Gastrocnemius medialis (tissue), 4 donors: ENCODE measurements around the gene RAB34. TPM values are rescaled to one million over a fixed set of nuclear protein-coding genes. Genes with fewer than 3 reads are reported as not detected.

ENCODE experiments used
- ATAC-seq, 2 donors: fragments of 150-250 bp; one replicate each; pipeline ENCODE4 v1.9.1; 2016
- DNase-seq, 2 donors: peaks; one replicate each; pipeline ENCODE4 v3.0.0-alpha.2; 2019
- H3K27ac ChIP-seq, 4 donors: fragments of 200-600 bp; sonication (generic); 1 replicate in 1 of 4; 2 replicates in 3 of 4; pipeline ENCODE4 v1.5.1; 2016 to 2018; ENCODE audit warnings: mild to moderate bottlenecking in 2 of 4, moderate library complexity in 1 of 4
- H3K27me3 ChIP-seq, 3 donors: fragments of 200-600 bp; sonication (generic) in 2 of 3; 1 replicate in 1 of 3; 2 replicates in 2 of 3; pipeline versions ENCODE4 v1.5.1 to v1.6.0; 2016 to 2019; ENCODE audit warnings: mild to moderate bottlenecking in 1 of 3, moderate library complexity in 1 of 3
- H3K36me3 ChIP-seq, 2 donors: fragments of 200-600 bp; sonication (generic) in 1 of 2; one replicate each; pipeline ENCODE4 v1.5.1; 2017 to 2018
- H3K4me1 ChIP-seq, 2 donors: fragments of 200-600 bp; sonication (generic) in 1 of 2; one replicate each; pipeline ENCODE4 v1.5.1; 2016 to 2017; ENCODE audit warnings: mild to moderate bottlenecking in 2 of 2
- H3K4me3 ChIP-seq, 4 donors: fragments of 200-600 bp; sonication (generic) in 3 of 4; 1 replicate in 1 of 4; 2 replicates in 3 of 4; pipeline ENCODE4 v1.5.1; 2016 to 2019; ENCODE audit warnings: mild to moderate bottlenecking in 2 of 4
- H3K9me3 ChIP-seq, 3 donors: fragments of 200-600 bp; sonication (generic) in 2 of 3; 1 replicate in 1 of 3; 2 replicates in 2 of 3; pipeline ENCODE4 v1.5.1; 2016 to 2019
- CTCF ChIP-seq, 5 experiments: fragments of 450-650 bp in 3 of 5; fragments of 200-600 bp in 2 of 5; sonication (generic) in 2 of 5; IDR thresholded peaks in 4 of 5; conservative IDR thresholded peaks in 1 of 5; 1 replicate in 4 of 5; 2 replicates in 1 of 5; pipeline ENCODE4 v1.5.1; 2016 to 2019; ENCODE audit warnings: antibody characterized with exemption in 5 of 5, mild to moderate bottlenecking in 3 of 5, moderate library complexity in 3 of 5
- POLR2A ChIP-seq, 2 donors: fragments of 450-650 bp; IDR thresholded peaks; one replicate each; pipeline ENCODE4 v1.6.1; 2017; ENCODE audit warnings: antibody characterized with exemption in 2 of 2, mild to moderate bottlenecking in 2 of 2, moderate library complexity in 2 of 2
- in situ Hi-C, 4 donors: fragments of 200-750 bp; cut with MboI; loops; one replicate each; pipeline versions ENCODE4 v1.15.0 to v1.8.0; 2017; ENCODE audit warnings: low sequenced_read_pairs in 4 of 4
- intact Hi-C: fragments of 100-400 bp; cut with DNase I; formaldehyde crosslinking; loops from one replicate; pipeline ENCODE4 v1.15.1; 2023; ENCODE audit warnings: low total_unique reads
- total RNA-seq, 4 donors: library from RNA; depleted of rRNA; stranded (reverse); fragments of >200 nt; gene quantifications; one replicate each; pipeline versions ENCODE4 v1.1.0 to v1.2.3, GENCODE V29; 2016

RAB34 gene
- total RNA-seq, 4 donors from 2014 or later, result 14.9 to 53.3 (median 32.7) TPM

DNA sequence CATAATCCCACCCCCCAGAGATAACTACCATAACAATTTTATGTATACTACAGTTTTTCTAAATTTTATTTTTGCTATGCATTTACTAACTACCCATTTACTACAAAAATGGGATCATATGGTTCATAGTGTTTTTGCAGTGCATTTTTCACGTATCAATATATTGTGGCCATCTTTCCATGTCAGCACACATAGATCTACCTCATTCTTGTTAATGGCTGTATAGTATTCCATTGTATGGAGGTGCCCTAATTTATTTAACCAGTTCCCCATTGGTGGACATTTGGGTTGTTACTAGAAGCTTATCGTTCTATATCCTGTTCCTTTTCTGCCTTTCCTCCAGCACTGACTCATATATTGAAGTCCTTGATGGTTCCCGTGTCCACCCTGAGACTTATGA, 28.7 kb downstream of the RAB34 start:
- no peak for ATAC-seq
- no peaks in the 10 kb centered on the region for H3K9me3 ChIP-seq
- intact Hi-C loops, result no loop called here
- no peaks in the 10 kb centered on the region for H3K4me1 ChIP-seq
- no peak overlapping the region for H3K4me3 ChIP-seq
- no peak for DNase-seq
- no peak overlapping the region for H3K27ac ChIP-seq
- no peaks in the 10 kb centered on the region for H3K27me3 ChIP-seq
- in situ Hi-C loops, result no loop called here
- H3K36me3 ChIP-seq, result peaks cover 22 to 96% of the 10 kb centered on the region in 2 donors
- TF ChIP-seq CTCF (IDR thresholded peaks at IDR 0.05 in 4 of 5, conservative IDR thresholded peaks at IDR 0.05 in 1 of 5) (no peak), POLR2A (IDR thresholded peaks at IDR 0.05) (no peak)

- ATAC-seq (no peak), DNase-seq (no peak)
- H3K27me3 ChIP-seq, result no peaks in the 10 kb centered on the region
- in situ Hi-C loops (no loop called here), intact Hi-C loops (no loop called here)
- H3K36me3 ChIP-seq, result peaks cover 22 to 96% of the 10 kb centered on the region in 2 donors
- no peak for TF ChIP-seq CTCF (IDR thresholded peaks at IDR 0.05 in 4 of 5, conservative IDR thresholded peaks at IDR 0.05 in 1 of 5)
- TF ChIP-seq POLR2A (IDR thresholded peaks at IDR 0.05), result no peak
- H3K27ac ChIP-seq, result no peak overlapping the region
- H3K4me3 ChIP-seq, result no peak overlapping the region
- no peaks in the 10 kb centered on the region for H3K9me3 ChIP-seq
- H3K4me1 ChIP-seq, result no peaks in the 10 kb centered on the region
Measured at GRCh38 chr17:28688481-28688880, 29.2 kb downstream of the RAB34 start.

- no peaks in the 10 kb centered on the region for H3K27me3 ChIP-seq
- intact Hi-C loops, result no loop called here
- H3K4me3 ChIP-seq, result no peak overlapping the region
- ATAC-seq (no peak), DNase-seq (no peak)
- H3K27ac ChIP-seq, result no peak overlapping the region
- peaks cover 29 to 100% of the 10 kb centered on the region in 2 donors for H3K36me3 ChIP-seq
- in situ Hi-C loops, result no loop called here
- TF ChIP-seq CTCF (IDR thresholded peaks at IDR 0.05 in 4 of 5, conservative IDR thresholded peaks at IDR 0.05 in 1 of 5), result no peak
- TF ChIP-seq POLR2A (IDR thresholded peaks at IDR 0.05), result no peak
- no peaks in the 10 kb centered on the region for H3K4me1 ChIP-seq
- no peaks in the 10 kb centered on the region for H3K9me3 ChIP-seq
Measured at GRCh38 chr17:28686296-28686695, 31.4 kb downstream of the RAB34 start.

- Histone ChIP-seq H3K4me1 (no peaks in the 10 kb centered on the region), H3K27ac (peak overlapping the region in 1 of 4 donors; percentile 55), H3K27me3 (no peaks in the 10 kb centered on the region), H3K4me3 (no peak overlapping the region), H3K36me3 (peaks cover 29 to 100% of the 10 kb centered on the region in 2 donors), H3K9me3 (no peaks in the 10 kb centered on the region)
- in situ Hi-C loops (no loop called here), intact Hi-C loops (no loop called here)
- DNase-seq, result no peak
- ATAC-seq, result no peak
- TF ChIP-seq POLR2A (IDR thresholded peaks at IDR 0.05) (no peak), CTCF (IDR thresholded peaks at IDR 0.05 in 4 of 5, conservative IDR thresholded peaks at IDR 0.05 in 1 of 5) (no peak)
Measured at GRCh38 chr17:28685366-28685765, 32.3 kb downstream of the RAB34 start.

DNA sequence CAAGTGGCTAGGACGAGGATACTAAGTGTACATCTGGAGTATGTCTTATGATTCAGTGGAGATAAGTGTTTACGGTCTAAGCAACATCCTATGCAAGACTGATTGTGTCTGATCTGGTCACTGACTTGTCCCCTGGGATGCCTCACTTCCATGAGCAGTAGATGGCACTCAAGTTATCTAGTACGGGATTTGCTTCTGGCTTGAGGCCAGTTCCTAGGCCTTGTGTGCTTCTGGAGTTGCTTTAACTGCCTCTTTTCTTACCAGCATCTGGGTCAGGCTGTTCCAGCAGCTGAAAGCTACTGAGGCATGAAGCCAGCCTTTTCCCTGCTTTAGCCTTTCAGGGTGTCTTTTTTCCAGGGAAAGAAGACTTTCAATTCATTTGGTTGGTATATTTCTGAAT, 32.7 kb downstream of the RAB34 start:
- ATAC-seq (peak; percentile 94 to 97), DNase-seq (peak; percentile 65 to 67)
- H3K4me1 ChIP-seq, result no peaks in the 10 kb centered on the region
- intact Hi-C loops (no loop called here), in situ Hi-C loops (no loop called here)
- H3K27ac ChIP-seq, result peak overlapping the region in 1 of 4 donors; percentile 55
- H3K4me3 ChIP-seq, result no peak overlapping the region
- H3K9me3 ChIP-seq, result no peaks in the 10 kb centered on the region
- TF ChIP-seq CTCF (IDR thresholded peaks at IDR 0.05 in 4 of 5, conservative IDR thresholded peaks at IDR 0.05 in 1 of 5) (peak in 2 of 5 experiments; percentile 15 to 19), POLR2A (IDR thresholded peaks at IDR 0.05) (no peak)
- peaks cover 25 to 100% of the 10 kb centered on the region in 2 donors for H3K36me3 ChIP-seq
- no peaks in the 10 kb centered on the region for H3K27me3 ChIP-seq
